MM.1S (cell line): ENCODE data around the gene MCM6.
A peak's percentile ranks its signal among the peaks of the same experiment; 100 is the strongest.

Experiments
- DNase-seq: peaks from one replicate; pipeline ENCODE4 v3.0.0-alpha.2; 2015
- H2AFZ ChIP-seq: fragments of 300-600 bp; sonication (generic); 2 replicates; pipeline ENCODE4 v1.6.0; 2016; ENCODE audit warnings: antibody characterized with exemption, low read length
- H3F3A ChIP-seq: fragments of 300-600 bp; sonication (generic); 2 replicates; pipeline ENCODE4 v1.6.1; 2016; ENCODE audit warnings: mild to moderate bottlenecking, antibody characterized with exemption, low read length, moderate library complexity, mixed read lengths; ENCODE audit not compliant: insufficient read depth
- H3K27ac ChIP-seq: fragments of 300-600 bp; sonication (generic); 2 replicates; pipeline ENCODE4 v1.5.1; 2016; ENCODE audit warnings: mild to moderate bottlenecking, low read length
- H3K27me3 ChIP-seq: fragments of 300-600 bp; sonication (generic); replicated peaks from 2 replicates; pipeline ENCODE4 v1.6.0; 2016; ENCODE audit warnings: low read length; ENCODE audit not compliant: insufficient read depth
- H3K36me3 ChIP-seq: fragments of 300-600 bp; sonication (generic); replicated peaks from 2 replicates; pipeline ENCODE4 v1.6.1; 2016; ENCODE audit warnings: mild to moderate bottlenecking, low read length, mixed read lengths; ENCODE audit not compliant: insufficient read depth
- H3K4me1 ChIP-seq: fragments of 300-600 bp; sonication (generic); 2 replicates; pipeline ENCODE4 v1.6.1; 2016; ENCODE audit warnings: low read length, mixed read lengths
- H3K4me2 ChIP-seq: fragments of 300-600 bp; sonication (generic); 2 replicates; pipeline ENCODE4 v1.6.0; 2016; ENCODE audit warnings: low read depth, low read length
- H3K4me3 ChIP-seq: fragments of 300-600 bp; sonication (generic); 2 replicates; pipeline ENCODE4 v1.5.1; 2016; ENCODE audit warnings: low read length, mixed read lengths
- H3K79me2 ChIP-seq: fragments of 300-600 bp; sonication (generic); 2 replicates; pipeline ENCODE4 v1.6.1; 2016; ENCODE audit warnings: mixed run types, low read length, mixed read lengths
- H3K9ac ChIP-seq: fragments of 300-600 bp; sonication (generic); 2 replicates; pipeline ENCODE4 v1.6.1; 2016; ENCODE audit warnings: low read length, mixed read lengths
- H3K9me2 ChIP-seq: fragments of 300-600 bp; sonication (generic); replicated peaks from 2 replicates; pipeline ENCODE4 v1.6.1; 2016; ENCODE audit warnings: mild to moderate bottlenecking, low read length, mixed read lengths; ENCODE audit not compliant: insufficient read depth
- H3K9me3 ChIP-seq: fragments of 300-600 bp; sonication (generic); replicated peaks from 2 replicates; pipeline ENCODE4 v1.6.1; 2016; ENCODE audit warnings: mild to moderate bottlenecking, low read length, mixed read lengths; ENCODE audit not compliant: insufficient read depth
- H4K20me1 ChIP-seq: fragments of 300-600 bp; sonication (generic); 2 replicates; pipeline ENCODE4 v1.6.1; 2016; ENCODE audit warnings: mild to moderate bottlenecking, low read length, moderate library complexity, mixed read lengths; ENCODE audit not compliant: insufficient read depth
- EZH2 ChIP-seq: fragments of 300-600 bp; sonication (generic); optimal IDR thresholded peaks from 2 replicates; pipeline ENCODE3; 2017; ENCODE audit warnings: low read depth, mild to moderate bottlenecking, antibody characterized with exemption, low read length, mixed read lengths
- EZH2phosphoT487 ChIP-seq: fragments of 300-600 bp; sonication (generic); IDR thresholded peaks from 2 replicates; pipeline ENCODE4 v1.6.1; 2018; ENCODE audit warnings: antibody characterized with exemption, low read length
- TF ChIP-seq, protein P1 (sequence below): fragments of 300-600 bp; sonication (generic); IDR thresholded peaks from 2 replicates; pipeline ENCODE4 v1.5.1; 2016; ENCODE audit warnings: antibody characterized with exemption, low read length, mixed read lengths

Gene MCM6

DNA sequence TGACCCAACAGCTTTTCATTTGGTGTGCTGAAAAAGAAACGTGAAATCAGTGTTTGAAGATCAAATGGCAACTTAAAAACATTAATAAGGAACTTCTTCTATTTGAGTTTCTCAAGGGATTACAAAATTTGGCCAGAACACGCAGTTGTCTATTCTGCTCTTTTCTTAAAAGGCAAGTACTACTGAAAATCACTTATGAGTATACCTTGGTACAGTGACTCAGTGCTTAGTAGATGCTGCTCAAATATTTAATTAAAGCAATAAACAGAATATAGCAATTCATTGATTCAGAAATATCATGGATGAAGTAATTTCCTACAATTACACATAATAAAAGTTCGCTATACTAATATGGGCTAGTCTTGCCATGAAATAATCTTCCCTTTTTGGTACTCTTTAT lies 38.2 kb upstream of the MCM6 start:
- DNase-seq: no peak
- H3K4me2 ChIP-seq: no peak overlapping the region
- H3K27ac ChIP-seq: no peak overlapping the region
- no peaks in the 10 kb centered on the region for H3K9me3 ChIP-seq
- no peaks in the 10 kb centered on the region for H3K9me2 ChIP-seq
- TF ChIP-seq EZH2phosphoT487 (no peak), EZH2 (no peak)
- TF ChIP-seq, protein P1, sequence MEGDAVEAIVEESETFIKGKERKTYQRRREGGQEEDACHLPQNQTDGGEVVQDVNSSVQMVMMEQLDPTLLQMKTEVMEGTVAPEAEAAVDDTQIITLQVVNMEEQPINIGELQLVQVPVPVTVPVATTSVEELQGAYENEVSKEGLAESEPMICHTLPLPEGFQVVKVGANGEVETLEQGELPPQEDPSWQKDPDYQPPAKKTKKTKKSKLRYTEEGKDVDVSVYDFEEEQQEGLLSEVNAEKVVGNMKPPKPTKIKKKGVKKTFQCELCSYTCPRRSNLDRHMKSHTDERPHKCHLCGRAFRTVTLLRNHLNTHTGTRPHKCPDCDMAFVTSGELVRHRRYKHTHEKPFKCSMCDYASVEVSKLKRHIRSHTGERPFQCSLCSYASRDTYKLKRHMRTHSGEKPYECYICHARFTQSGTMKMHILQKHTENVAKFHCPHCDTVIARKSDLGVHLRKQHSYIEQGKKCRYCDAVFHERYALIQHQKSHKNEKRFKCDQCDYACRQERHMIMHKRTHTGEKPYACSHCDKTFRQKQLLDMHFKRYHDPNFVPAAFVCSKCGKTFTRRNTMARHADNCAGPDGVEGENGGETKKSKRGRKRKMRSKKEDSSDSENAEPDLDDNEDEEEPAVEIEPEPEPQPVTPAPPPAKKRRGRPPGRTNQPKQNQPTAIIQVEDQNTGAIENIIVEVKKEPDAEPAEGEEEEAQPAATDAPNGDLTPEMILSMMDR: no peak
- H3K9ac ChIP-seq: no peak overlapping the region
- no peaks in the 10 kb centered on the region for H4K20me1 ChIP-seq
- no peaks in the 10 kb centered on the region for H3K79me2 ChIP-seq
- H3F3A ChIP-seq: no peaks in the 10 kb centered on the region
- no peak overlapping the region for H2AFZ ChIP-seq
- peaks cover 4% of the 10 kb centered on the region; the same call in 1 of the 2 replicates for H3K36me3 ChIP-seq
- no peaks in the 10 kb centered on the region for H3K4me1 ChIP-seq
- no peak overlapping the region for H3K4me3 ChIP-seq
- H3K27me3 ChIP-seq: no peaks in the 10 kb centered on the region

DNA sequence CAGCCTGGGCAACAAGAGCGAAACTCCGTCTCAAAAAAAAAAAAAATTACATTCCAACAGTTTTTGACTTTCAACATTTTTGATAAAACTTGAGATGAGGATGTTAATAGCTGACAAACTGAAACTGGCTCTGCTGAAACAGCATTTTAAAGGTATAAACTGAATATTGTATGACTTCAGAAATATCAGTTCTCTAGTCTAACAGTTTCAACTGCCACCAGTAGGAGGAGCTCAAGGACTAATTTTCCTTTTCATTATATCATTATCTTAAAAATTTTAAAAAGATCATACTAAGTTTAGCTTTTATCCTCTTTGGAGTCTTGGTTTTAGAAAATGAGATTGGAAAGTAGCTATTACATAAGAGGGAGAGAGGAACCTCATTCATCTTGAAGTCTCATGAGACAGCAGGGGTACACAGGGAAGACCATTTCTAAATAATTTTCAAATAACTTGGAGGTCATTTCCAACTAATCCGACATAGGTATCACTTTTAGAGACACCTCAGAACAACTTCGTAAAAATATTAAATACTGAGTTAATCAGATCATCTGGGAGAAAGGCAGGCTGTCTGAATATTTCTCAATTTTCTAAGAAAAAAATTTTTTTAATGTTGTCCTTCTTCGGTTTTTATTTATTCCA lies 37.6 kb upstream of the MCM6 start:
- Histone ChIP-seq H3K4me1 (no peaks in the 10 kb centered on the region), H3K79me2 (no peaks in the 10 kb centered on the region), H3F3A (no peaks in the 10 kb centered on the region), H2AFZ (no peak overlapping the region), H3K36me3 (peaks cover 4% of the 10 kb centered on the region; the same call in 1 of the 2 replicates), H3K9me2 (no peaks in the 10 kb centered on the region), H3K27me3 (no peaks in the 10 kb centered on the region), H3K9me3 (no peaks in the 10 kb centered on the region), H3K9ac (no peak overlapping the region), H3K27ac (no peak overlapping the region), H4K20me1 (no peaks in the 10 kb centered on the region), H3K4me2 (no peak overlapping the region), H3K4me3 (no peak overlapping the region)
- DNase-seq: peak; percentile 74
- TF ChIP-seq EZH2phosphoT487: no peak
- TF ChIP-seq, protein P1: peak; percentile 62

DNA sequence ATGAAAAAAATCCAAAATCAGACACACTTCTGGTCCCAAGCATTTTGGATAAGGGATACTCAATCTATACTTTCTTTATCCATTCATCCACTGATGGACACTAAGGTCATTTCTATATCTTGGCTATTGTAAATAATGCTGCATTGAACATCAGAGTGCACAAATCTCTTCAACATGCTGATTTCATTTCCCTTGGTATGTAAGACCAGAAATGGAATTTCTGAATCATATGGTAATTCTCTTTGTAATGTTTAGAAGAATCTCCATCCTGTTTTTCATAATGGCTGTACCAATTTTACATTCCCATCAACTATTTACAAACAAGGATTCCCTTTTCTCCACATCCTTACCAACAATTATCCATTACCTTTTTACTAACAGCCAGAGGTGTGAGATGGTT lies 33.7 kb upstream of the MCM6 start:
- Histone ChIP-seq H4K20me1 (no peaks in the 10 kb centered on the region), H3K36me3 (peaks cover 4% of the 10 kb centered on the region; the same call in 1 of the 2 replicates), H3K27ac (no peak overlapping the region), H3K4me3 (no peak overlapping the region), H3K27me3 (no peaks in the 10 kb centered on the region), H3F3A (no peaks in the 10 kb centered on the region), H3K9me2 (no peaks in the 10 kb centered on the region), H3K9me3 (no peaks in the 10 kb centered on the region), H3K9ac (no peak overlapping the region), H3K4me2 (no peak overlapping the region), H2AFZ (no peak overlapping the region), H3K4me1 (no peaks in the 10 kb centered on the region), H3K79me2 (no peaks in the 10 kb centered on the region)
- no peak for DNase-seq
- TF ChIP-seq, protein P1: no peak
